NAMALWA (cell line): ENCODE measurements around the gene LSM14B.

Experiments
- DNase-seq: peaks from one replicate; pipeline ENCODE4 v3.0.0-alpha.2; 2015; ENCODE audit warnings: low spot score

LSM14B gene

GRCh38 chr20:62133051-62133845 lies 11.0 kb downstream of the LSM14B start:
- no peak for DNase-seq

- peak; percentile 36 for DNase-seq
Measured at GRCh38 chr20:62133864-62134263, 11.6 kb downstream of the LSM14B start.

GRCh38 chr20:62134735-62135231 lies 12.5 kb downstream of the LSM14B start:
- no peak for DNase-seq

- no peak for DNase-seq
Measured at GRCh38 chr20:62135573-62136266, 13.4 kb downstream of the LSM14B start.

GRCh38 chr20:62136283-62137091 lies 14.2 kb downstream of the LSM14B start:
- DNase-seq: peak; percentile 85

GRCh38 chr20:62137092-62137384 lies 14.8 kb downstream of the LSM14B start:
- no peak for DNase-seq

GRCh38 chr20:62137478-62138203 lies 15.4 kb downstream of the LSM14B start:
- DNase-seq: no peak

GRCh38 chr20:62138204-62138543 lies 15.9 kb downstream of the LSM14B start:
- no peak for DNase-seq

GRCh38 chr20:62138912-62139311 lies 16.6 kb downstream of the LSM14B start:
- DNase-seq: no peak

GRCh38 chr20:62139636-62140035 lies 17.4 kb downstream of the LSM14B start:
- no peak for DNase-seq

- DNase-seq: no peak
Measured at GRCh38 chr20:62141043-62141396, 18.7 kb downstream of the LSM14B start.

GRCh38 chr20:62141397-62142251 lies 19.3 kb downstream of the LSM14B start:
- peak; percentile 38 for DNase-seq

GRCh38 chr20:62142252-62143080 lies 20.2 kb downstream of the LSM14B start:
- DNase-seq: peak; percentile 34

- DNase-seq: peak; percentile 84
Measured at GRCh38 chr20:62143081-62143956, 21.0 kb downstream of the LSM14B start, which contains the start of the genes PSMA7 and SS18L1. TSS of gene PSMA7 (minus strand) at chr20:62143394. CDS start at chr20:62143303, 91 bp downstream. TSS of gene SS18L1 (plus strand) at chr20:62143769. CDS start at chr20:62143821, 52 bp downstream.

GRCh38 chr20:62143957-62144825 lies 21.9 kb downstream of the LSM14B start:
- DNase-seq: peak; percentile 64

- no peak for DNase-seq
Measured at GRCh38 chr20:62145688-62146018, 23.4 kb downstream of the LSM14B start.

GRCh38 chr20:62146019-62146755 lies 23.9 kb downstream of the LSM14B start:
- DNase-seq: no peak
